MCF 10A (cell line): Measurements from ENCODE around the gene LRRC42. TPM values are rescaled to one million over a fixed set of nuclear protein-coding genes. Genes with fewer than 3 reads are reported as not detected.

Experiments
- BruUV-seq: library from RNA; stranded (reverse); fragments of 400-500 nt; replicated peaks from 2 replicates; lab custom pipeline; 2021; lab: Mats Ljungman, UMichigan
- CTCF ChIA-PET: fragments of 300-600 bp; sonication (Branson Sonifier 250); formaldehyde crosslinking; extraction: SDS; loops from one replicate; lab custom pipeline; 2021; ENCODE audit warnings: antibody characterized with exemption, inconsistent platforms; lab: Yijun Ruan, JAX
- POLR2A ChIA-PET: fragments of 300-600, 350-650 bp; sonication (Branson Sonifier 250); formaldehyde crosslinking; extraction: SDS; loops from one replicate; lab custom pipeline; 2020; ENCODE audit warnings: antibody characterized with exemption, inconsistent platforms; lab: Yijun Ruan, JAX
- DNase-seq: peaks from one replicate; pipeline ENCODE4 v3.0.0-alpha.2; 2018; ENCODE audit not compliant: unreplicated experiment
- H3K27ac Mint-ChIP-seq: one replicate; pipeline ENCODE4 v1.8.0; 2022; ENCODE audit warnings: mild to moderate bottlenecking, low read depth, mixed read lengths; ENCODE audit not compliant: unreplicated experiment
- H3K27me3 Mint-ChIP-seq: one replicate; pipeline ENCODE4 v1.8.0; 2022; ENCODE audit warnings: mixed read lengths; ENCODE audit not compliant: insufficient read depth, unreplicated experiment
- H3K36me3 Mint-ChIP-seq: one replicate; pipeline ENCODE4 v1.8.0; 2022; ENCODE audit warnings: mild to moderate bottlenecking, moderate library complexity, mixed read lengths; ENCODE audit not compliant: insufficient read depth, unreplicated experiment
- H3K4me1 Mint-ChIP-seq: one replicate; pipeline ENCODE4 v1.8.0; 2022; ENCODE audit warnings: mixed read lengths; ENCODE audit not compliant: insufficient read depth, unreplicated experiment
- H3K4me3 Mint-ChIP-seq: one replicate; pipeline ENCODE4 v1.8.0; 2022; ENCODE audit warnings: mild to moderate bottlenecking, moderate library complexity, mixed read lengths; ENCODE audit not compliant: unreplicated experiment
- H3K9me3 Mint-ChIP-seq: one replicate; pipeline ENCODE4 v1.8.0; 2022; ENCODE audit warnings: mixed read lengths; ENCODE audit not compliant: unreplicated experiment
- intact Hi-C: fragments of 100-400 bp; cut with micrococcal nuclease; formaldehyde crosslinking; loops from 2 replicates; pipeline ENCODE4 v1.14.1; 2022
- total RNA-seq: library from RNA; stranded (reverse); gene quantifications from 2 replicates; pipeline ENCODE4 v1.2.3, GENCODE V29; 2022
- TF ChIP-seq, protein P1 (sequence below): fragments of 200-600 bp; IDR thresholded peaks from one replicate; pipeline ENCODE4 v1.8.0; 2022; ENCODE audit warnings: antibody characterized with exemption, mild to moderate bottlenecking; ENCODE audit not compliant: unreplicated experiment

The LRRC42 gene
- total RNA-seq, 1 experiment from 2014 or later, result 41.2 TPM

DNA sequence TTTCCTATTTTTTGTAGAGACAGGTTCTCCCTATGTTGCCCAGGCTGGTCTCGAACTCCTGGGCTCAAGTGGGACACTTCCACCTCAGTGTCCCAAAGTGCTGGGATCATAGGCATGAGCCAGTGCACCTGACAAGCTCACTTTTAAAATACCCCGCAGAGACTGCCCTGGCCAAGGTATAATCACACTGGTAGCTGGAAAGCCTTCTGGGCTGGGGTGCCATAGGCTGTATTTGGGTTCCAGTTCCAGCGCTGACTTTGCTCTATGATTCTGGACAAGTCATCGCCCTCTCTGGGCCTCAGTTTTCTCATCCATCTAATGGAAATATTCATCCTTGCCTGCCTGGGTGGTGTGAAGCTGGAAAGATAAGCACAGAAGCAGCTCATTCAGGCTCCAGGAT is 61.5 kb downstream of the LRRC42 start:
- no peaks in the 10 kb centered on the region for H3K9me3 Mint-ChIP-seq
- intact Hi-C loops, result no loop called here
- no peak overlapping the region for H3K4me3 Mint-ChIP-seq
- POLR2A ChIA-PET, result no interaction called here
- H3K36me3 Mint-ChIP-seq, result peaks cover 4% of the 10 kb centered on the region
- CTCF ChIA-PET, result interaction anchor here (0.6 kb wide), 1 partner anchor 74 kb away, joined by 3 read pairs; no protein-coding TSS in a partner anchor
- H3K27me3 Mint-ChIP-seq, result peaks cover 44% of the 10 kb centered on the region
- DNase-seq, result no peak
- H3K4me1 Mint-ChIP-seq, result no peaks in the 10 kb centered on the region
- BruUV-seq, result no TSS peak
- H3K27ac Mint-ChIP-seq, result no peak overlapping the region
- TF ChIP-seq, protein P1, sequence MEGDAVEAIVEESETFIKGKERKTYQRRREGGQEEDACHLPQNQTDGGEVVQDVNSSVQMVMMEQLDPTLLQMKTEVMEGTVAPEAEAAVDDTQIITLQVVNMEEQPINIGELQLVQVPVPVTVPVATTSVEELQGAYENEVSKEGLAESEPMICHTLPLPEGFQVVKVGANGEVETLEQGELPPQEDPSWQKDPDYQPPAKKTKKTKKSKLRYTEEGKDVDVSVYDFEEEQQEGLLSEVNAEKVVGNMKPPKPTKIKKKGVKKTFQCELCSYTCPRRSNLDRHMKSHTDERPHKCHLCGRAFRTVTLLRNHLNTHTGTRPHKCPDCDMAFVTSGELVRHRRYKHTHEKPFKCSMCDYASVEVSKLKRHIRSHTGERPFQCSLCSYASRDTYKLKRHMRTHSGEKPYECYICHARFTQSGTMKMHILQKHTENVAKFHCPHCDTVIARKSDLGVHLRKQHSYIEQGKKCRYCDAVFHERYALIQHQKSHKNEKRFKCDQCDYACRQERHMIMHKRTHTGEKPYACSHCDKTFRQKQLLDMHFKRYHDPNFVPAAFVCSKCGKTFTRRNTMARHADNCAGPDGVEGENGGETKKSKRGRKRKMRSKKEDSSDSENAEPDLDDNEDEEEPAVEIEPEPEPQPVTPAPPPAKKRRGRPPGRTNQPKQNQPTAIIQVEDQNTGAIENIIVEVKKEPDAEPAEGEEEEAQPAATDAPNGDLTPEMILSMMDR, result no peak

DNA sequence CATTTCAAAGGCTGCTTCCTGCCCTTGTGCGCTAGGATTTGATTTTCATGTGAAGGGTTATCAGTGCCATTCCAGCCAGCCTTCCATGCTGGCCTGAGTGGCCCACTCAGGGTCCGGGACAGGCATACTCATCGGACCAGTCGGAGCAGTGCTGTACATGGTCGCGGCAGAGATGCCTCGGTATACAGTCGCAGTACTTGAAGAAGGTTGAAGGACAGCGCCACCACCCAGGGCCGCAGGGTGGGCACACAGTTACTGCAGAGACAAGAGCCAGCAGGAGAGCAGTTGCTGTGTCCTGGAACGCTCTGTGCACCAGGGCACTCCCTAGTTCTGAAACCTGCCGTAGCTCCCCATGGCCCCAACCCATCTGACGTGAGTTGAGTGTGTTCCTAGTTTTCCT is 62.7 kb downstream of the LRRC42 start:
- ChIA-PET CTCF (interaction anchor here (0.6 to 0.9 kb wide), 3 partner anchors 49 to 147 kb away, joined by 3 to 4 read pairs (median 3); no protein-coding TSS in a partner anchor), POLR2A (no interaction called here)
- BruUV-seq, result no TSS peak
- Mint-ChIP-seq H3K27ac (no peak overlapping the region), H3K36me3 (peaks cover 4% of the 10 kb centered on the region), H3K4me3 (no peak overlapping the region), H3K27me3 (peaks cover 44% of the 10 kb centered on the region), H3K9me3 (no peaks in the 10 kb centered on the region), H3K4me1 (no peaks in the 10 kb centered on the region)
- intact Hi-C loops, result no loop called here
- DNase-seq, result no peak
- TF ChIP-seq, protein P1, result no peak

DNA sequence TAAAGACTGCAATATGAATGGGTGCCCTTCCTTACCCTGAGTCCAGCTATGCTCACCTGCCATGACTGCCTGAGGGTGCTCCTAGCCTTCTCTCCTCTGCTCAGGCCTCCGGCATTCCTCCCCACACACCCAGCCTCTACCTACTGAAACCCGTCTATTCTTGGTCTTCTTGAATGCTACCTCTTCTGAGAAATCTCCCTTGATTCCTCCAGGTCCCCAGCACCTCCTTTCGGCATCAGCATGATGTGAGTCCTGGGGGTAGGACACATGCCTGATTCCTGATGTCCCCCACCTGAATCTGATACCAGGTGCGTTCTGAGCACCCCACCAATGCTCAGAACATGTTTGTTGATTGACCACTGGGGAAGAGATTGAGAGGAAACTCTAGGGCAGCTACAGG is 63.3 kb downstream of the LRRC42 start:
- Mint-ChIP-seq H3K4me3 (no peak overlapping the region), H3K27ac (no peak overlapping the region), H3K4me1 (no peaks in the 10 kb centered on the region), H3K9me3 (no peaks in the 10 kb centered on the region), H3K36me3 (peaks cover 4% of the 10 kb centered on the region), H3K27me3 (peaks cover 44% of the 10 kb centered on the region)
- POLR2A ChIA-PET, result interaction anchor here (1.2 kb wide), 1 partner anchor 9 kb away, joined by 3 read pairs; no protein-coding TSS in a partner anchor
- TF ChIP-seq, protein P1, result no peak
- CTCF ChIA-PET, result interaction anchor here (0.9 kb wide), 1 partner anchor 50 kb away, joined by 3 read pairs; no protein-coding TSS in a partner anchor
- DNase-seq, result no peak
- no TSS peak for BruUV-seq
- intact Hi-C loops, result no loop called here

DNA sequence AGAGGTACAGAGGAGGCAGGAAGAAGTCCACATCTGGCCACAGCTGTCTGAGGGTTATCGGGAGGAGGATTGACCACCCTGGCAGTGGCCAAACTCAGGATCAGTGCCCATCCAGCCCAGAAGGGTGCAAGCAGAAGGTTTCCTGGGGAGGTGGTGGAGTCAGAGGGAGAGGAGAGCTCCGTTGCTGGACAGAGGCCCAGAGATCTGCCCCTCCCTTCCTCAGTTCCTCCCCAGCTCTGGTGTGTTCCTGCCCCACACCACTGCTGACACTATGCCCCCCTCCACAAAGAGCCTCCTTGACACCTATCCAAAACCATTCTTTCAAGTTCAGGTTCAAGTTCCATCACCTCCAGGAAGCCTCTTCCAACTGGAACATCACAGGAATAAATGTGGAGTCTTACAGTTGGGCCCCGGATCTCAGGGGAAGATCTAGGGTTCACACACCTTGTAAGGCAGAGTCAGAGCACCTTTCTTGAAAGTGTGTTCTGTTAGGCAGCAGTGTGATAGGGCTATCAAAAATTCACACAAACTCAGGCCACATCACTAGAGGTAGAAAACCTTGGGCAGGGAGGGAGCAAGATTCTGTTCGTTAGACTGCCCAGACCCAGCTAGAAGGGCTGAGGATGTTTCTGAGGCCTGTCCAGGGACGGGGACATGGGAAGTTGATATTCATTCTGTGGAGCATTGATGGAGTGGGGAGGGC is 64.4 kb downstream of the LRRC42 start:
- H3K4me3 Mint-ChIP-seq, result no peak overlapping the region
- CTCF ChIA-PET, result no interaction called here
- H3K36me3 Mint-ChIP-seq, result peaks cover 4% of the 10 kb centered on the region

More for the DNA sequence above, 64.4 kb downstream of the LRRC42 start:
- intact Hi-C loops, result no loop called here
- Mint-ChIP-seq H3K4me1 (no peaks in the 10 kb centered on the region), H3K9me3 (no peaks in the 10 kb centered on the region), H3K27me3 (peaks cover 44% of the 10 kb centered on the region), H3K27ac (no peak overlapping the region)
- TF ChIP-seq, protein P1, result no peak
- POLR2A ChIA-PET, result interaction anchor here (1.2 kb wide), 1 partner anchor 8 kb away, joined by 3 read pairs; no protein-coding TSS in a partner anchor
- BruUV-seq, result no TSS peak
- no peak for DNase-seq
